GM18858 (cell line): Measurements from ENCODE around the gene KCNMB4.

ENCODE experiments used
- ATAC-seq: cut with Tn5 transposase; IDR thresholded peaks from one replicate; pipeline ENCODE4 v1.9.1; 2021; ENCODE audit not compliant: unreplicated experiment

Gene KCNMB4

GRCh38 chr12:70365648-70366518, at the start of gene KCNMB4:
KCNMB4 (plus strand) TSS chr12:70366290; CDS start chr12:70366735, 445 bp downstream.
- peak; percentile 56 for ATAC-seq

DNA sequence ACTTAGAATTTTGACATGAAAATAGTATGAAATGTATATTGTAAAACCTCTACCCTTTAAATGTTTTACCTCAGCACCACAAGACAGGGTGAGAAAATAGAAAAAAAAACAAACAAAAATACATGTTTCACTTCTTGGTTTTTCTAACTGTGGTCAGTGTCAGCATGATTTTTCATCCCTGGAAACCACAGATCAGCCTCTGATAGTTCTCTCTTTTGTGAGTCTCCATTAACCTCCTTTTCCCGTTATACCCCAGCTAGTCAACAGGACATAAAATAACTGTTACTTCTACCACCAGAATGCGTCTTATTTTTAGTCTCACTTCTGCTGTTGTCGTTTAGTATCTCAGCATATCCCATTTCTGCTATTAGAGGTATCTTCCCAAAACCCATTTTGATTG, 48.3 kb upstream of the KCNMB4 start:
- peak; percentile 90 for ATAC-seq

DNA sequence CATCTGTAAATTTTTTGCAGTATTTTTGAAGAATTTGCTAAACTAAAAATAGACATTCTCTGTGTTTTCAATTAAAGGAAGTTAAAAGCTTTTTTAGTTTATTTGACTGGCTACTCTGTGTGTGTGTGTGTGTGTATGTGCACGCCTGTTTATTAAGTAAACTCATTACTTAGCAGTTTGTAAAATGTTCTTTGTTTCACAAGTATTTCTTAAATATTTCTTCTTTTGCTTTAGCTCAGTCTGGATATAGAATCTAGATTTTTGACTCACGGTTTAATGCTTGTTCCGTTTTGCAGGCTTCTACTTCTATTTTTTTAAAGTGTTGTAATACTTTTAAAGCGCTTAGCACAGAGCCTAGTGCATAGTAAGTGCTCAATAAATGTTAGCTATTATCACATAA, 46.5 kb upstream of the KCNMB4 start:
- no peak for ATAC-seq

DNA sequence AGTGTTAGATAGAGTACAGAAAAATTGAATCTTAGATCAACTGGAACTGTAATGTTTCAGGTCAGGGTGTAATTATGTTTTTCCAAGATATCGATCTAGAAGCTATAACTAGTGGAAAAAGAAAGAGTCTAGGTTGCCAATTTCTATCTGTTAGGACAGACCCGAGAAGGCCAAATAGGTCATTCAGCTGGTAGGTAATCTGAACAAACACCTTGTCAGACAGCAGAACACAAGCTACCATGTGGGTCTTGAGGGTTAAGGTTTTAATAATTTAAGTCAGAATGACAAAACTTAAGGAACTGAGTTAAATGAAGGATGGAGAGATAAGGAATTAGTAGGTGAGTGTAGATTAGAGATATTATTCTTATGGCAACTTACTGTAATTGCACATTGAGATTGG, 44.9 kb upstream of the KCNMB4 start:
- no peak for ATAC-seq

DNA sequence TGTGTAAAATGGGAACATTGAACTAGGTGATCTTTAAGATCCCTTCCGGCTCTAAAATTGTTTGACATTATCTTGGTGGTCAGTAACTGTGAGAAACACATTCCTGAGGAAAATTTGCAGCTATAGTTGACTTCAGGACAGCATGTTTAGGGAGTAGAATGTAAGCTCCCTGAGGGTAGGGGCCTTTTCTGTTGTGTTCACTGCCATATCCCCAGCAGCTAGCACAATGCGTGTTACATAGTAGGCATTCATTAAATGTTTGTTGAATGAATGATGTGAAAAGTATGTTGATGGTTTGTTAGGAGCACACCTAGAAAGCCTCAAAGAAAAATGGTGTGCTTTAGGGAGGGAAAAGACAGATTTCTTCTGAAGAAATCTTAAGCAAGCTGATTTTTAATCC, 38.5 kb upstream of the KCNMB4 start:
- no peak for ATAC-seq

DNA sequence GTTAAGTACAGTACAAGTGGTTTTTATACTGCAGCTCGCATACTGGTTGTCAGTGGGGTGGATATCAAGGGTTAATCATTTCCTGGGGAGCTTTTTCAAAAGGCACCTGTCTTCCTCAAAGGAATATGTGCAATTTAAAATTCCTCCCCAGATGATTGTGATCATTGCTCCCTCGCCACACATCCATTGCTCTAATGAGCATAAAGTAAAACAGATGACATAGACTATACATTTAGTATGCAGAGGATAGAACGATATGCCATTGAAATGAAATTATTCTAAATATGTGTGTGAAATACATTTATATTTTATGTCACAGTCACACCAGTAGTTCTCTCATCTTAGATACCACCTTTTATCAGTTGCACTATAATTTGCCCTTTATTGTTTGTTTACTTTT, 36.4 kb upstream of the KCNMB4 start:
- ATAC-seq, result no peak

GRCh38 chr12:70330158-70330557, 35.9 kb upstream of the KCNMB4 start:
- ATAC-seq, result no peak

- no peak for ATAC-seq
Measured at GRCh38 chr12:70332236-70332635, 33.9 kb upstream of the KCNMB4 start.

DNA sequence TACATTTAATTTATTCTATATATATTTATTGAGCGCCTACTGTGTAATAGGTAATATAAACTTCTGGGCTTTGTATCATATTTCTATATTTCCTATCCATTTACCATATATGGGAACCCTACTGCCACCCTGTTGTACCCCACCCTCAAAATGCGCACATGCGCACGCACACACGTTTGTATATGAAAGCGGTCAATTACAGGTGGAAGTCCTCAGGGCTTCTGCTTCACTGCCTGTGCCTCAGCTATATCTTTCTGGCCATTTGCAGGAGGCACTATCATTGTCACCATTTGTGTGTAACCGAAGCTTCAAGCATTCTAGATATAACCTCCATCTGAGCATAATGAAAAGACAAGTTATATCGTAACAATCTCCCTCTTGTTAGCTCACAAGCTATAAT, 31.3 kb upstream of the KCNMB4 start:
- no peak for ATAC-seq

- no peak for ATAC-seq
Measured at GRCh38 chr12:70338531-70338930, 27.6 kb upstream of the KCNMB4 start.

- ATAC-seq, result no peak
Measured at GRCh38 chr12:70351076-70351475, 15.0 kb upstream of the KCNMB4 start.

DNA sequence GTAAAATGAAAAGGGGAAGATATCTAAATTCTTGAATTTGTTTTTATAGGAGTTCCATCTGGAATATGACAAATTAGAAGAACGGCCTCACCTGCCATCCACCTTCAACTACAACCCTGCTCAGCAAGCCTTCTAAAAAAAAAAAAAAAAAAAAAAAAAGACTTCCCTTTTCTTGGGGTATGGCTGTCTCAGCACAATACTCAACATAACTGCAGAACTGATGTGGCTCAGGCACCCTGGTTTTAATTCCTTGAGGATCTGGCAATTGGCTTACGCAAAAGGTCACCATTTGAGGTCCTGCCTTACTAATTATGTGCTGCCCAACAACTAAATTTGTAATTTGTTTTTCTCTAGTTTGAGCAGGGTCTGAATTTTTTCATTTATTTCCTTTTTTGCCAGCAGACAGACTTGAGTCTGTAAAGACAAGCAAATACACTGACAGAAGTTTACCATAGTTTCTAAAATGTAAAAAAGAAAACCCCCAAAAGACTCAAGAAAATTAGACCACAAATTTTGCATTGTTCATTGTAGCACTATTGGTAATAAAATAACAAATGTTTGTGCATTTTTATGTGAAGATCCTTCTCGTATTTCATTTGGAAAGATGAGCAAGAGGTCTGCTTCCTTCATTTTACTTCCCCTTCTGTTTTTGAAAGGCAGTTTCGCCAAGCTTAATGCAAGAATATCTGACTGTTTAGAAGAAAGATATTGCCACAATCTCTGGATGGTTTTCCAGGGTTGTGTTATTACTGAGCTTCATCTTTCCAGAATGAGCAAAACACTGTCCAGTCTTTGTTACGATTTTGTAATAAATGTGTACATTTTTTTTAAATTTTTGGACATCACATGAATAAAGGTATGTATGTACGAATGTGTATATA, 12.1 kb upstream of the KCNMB4 start:
- no peak for ATAC-seq

DNA sequence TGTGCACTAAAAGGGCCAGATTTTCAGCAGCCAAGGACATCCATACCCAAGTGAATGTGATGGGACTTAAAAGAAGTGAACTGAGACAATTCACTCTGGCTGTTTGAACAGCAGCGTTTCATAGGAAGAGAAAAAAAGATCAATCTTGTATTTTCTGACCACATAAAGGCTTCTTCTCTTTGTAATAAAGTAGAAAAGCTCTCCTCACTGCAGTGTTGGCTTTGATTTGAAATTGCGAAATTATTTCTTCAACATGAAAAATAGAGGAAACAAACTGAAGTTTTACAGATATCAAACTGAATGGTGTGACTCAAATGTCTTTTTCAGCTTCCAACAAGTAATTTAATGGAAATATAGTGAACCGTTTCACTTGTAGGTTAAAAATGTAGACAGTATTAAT, 11.3 kb upstream of the KCNMB4 start:
- ATAC-seq, result no peak

DNA sequence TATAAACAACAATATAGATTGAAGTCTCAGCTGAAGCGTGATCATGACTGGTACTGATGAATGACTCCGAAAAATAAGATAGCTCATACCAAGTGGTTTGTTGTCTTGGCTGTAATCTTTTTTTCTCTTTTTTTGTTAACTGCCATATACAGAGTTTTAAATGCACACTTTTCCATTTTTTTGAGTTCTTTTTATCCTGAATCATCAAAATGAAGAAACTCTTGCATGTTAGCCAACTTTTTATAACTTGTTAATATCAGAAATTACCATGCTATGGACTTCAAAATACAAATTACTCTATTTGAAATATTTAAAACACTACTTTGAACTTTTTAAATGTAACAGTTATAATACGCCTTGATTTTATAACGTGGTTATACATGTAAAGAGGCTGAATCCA, 10.1 kb upstream of the KCNMB4 start:
- no peak for ATAC-seq

- no peak for ATAC-seq
Measured at GRCh38 chr12:70359458-70360197, 6.5 kb upstream of the KCNMB4 start.

- ATAC-seq, result no peak
Measured at GRCh38 chr12:70360218-70360617, 5.9 kb upstream of the KCNMB4 start.

GRCh38 chr12:70364695-70365397, 1.2 kb upstream of the KCNMB4 start:
- no peak for ATAC-seq

DNA sequence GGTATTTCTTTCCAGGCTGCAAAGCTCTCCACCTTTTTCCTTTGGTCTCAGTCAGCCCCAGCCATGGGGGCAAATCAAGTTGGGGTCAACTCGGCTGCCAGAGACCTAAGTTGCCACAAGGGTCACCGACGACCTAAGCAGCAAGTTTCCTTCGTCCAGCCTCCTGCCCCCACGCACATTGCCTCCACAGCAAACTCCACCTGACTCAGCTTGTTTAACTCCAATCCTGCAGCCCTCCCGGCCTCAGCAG, 767 bp upstream of the KCNMB4 start:
- no peak for ATAC-seq

DNA sequence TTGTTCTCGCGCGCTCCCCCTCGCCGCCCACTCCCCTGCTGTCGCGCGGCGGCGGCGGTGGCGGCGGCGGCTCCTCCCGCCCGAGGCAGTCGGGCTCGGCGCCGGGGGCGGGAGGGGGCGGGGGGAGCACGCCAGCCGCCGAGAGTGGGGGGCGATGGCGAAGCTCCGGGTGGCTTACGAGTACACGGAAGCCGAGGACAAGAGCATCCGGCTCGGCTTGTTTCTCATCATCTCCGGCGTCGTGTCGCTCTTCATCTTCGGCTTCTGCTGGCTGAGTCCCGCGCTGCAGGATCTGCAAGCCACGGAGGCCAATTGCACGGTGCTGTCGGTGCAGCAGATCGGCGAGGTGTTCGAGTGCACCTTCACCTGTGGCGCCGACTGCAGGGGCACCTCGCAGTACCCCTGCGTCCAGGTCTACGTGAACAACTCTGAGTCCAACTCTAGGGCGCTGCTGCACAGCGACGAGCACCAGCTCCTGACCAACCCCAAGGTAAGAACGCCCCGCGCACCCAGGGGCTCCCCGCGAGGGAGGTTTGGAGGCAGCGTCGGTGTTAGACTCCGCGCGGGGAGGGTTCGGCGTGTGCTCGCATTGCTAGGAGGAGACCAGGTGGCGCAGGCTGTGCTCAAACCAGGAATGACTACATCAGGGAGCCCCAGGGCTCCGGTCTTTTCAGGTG, 629 bp downstream of the KCNMB4 start:
- ATAC-seq, result peak; percentile 31
